Activated CD4-positive, alpha-beta T cell treated with anti-CD3 and anti-CD28 coated beads, Interleukin-2, amount 10 ng/mL, durations not matched to agents 7 days and 5 days (primary cell): ENCODE results near the gene ASCC1. TPM values are rescaled to one million over a fixed set of nuclear protein-coding genes. Genes with fewer than 3 reads are reported as not detected.
"Not testable (repeated sequence)": the region's sequence is repeated elsewhere in the genome, so short reads cannot be mapped to it uniquely, and the experiment has no call there.

Source experiments
- CTCF ChIA-PET: fragments of 350-600 bp; sonication (Branson Sonifier 250); formaldehyde crosslinking; loops from one replicate; lab custom pipeline; 2021; ENCODE audit warnings: antibody characterized with exemption; lab: Charles Lee
- POLR2A ChIA-PET: fragments of 350-600 bp; sonication (Branson Sonifier 250); formaldehyde crosslinking; loops from one replicate; lab custom pipeline; 2021; ENCODE audit warnings: antibody characterized with exemption; lab: Charles Lee
- DNase-seq: peaks from one replicate; pipeline ENCODE4 v3.0.0-alpha.2; 2020
- H3K27ac Mint-ChIP-seq: one replicate; pipeline ENCODE4 v1.8.0; 2021; ENCODE audit warnings: mild to moderate bottlenecking, moderate library complexity, mixed read lengths
- H3K27me3 Mint-ChIP-seq: one replicate; pipeline ENCODE4 v1.8.0; 2021; ENCODE audit warnings: mixed read lengths
- H3K36me3 Mint-ChIP-seq: one replicate; pipeline ENCODE4 v1.8.0; 2021; ENCODE audit warnings: low read depth, mixed read lengths
- H3K4me1 Mint-ChIP-seq: one replicate; pipeline ENCODE4 v1.8.0; 2021; ENCODE audit warnings: mixed read lengths
- H3K4me3 Mint-ChIP-seq: one replicate; pipeline ENCODE4 v1.8.0; 2021; ENCODE audit warnings: mild to moderate bottlenecking, moderate library complexity, mixed read lengths
- H3K9me3 Mint-ChIP-seq: one replicate; pipeline ENCODE4 v1.8.0; 2021; ENCODE audit warnings: mixed read lengths
- total RNA-seq, 2 experiments: library from RNA; stranded (reverse); gene quantifications; one replicate each; pipeline ENCODE4 v1.2.3, GENCODE V29; 2021

The ASCC1 gene
- total RNA-seq, 2 experiments from 2014 or later: 24.8 to 35.6 TPM

DNA sequence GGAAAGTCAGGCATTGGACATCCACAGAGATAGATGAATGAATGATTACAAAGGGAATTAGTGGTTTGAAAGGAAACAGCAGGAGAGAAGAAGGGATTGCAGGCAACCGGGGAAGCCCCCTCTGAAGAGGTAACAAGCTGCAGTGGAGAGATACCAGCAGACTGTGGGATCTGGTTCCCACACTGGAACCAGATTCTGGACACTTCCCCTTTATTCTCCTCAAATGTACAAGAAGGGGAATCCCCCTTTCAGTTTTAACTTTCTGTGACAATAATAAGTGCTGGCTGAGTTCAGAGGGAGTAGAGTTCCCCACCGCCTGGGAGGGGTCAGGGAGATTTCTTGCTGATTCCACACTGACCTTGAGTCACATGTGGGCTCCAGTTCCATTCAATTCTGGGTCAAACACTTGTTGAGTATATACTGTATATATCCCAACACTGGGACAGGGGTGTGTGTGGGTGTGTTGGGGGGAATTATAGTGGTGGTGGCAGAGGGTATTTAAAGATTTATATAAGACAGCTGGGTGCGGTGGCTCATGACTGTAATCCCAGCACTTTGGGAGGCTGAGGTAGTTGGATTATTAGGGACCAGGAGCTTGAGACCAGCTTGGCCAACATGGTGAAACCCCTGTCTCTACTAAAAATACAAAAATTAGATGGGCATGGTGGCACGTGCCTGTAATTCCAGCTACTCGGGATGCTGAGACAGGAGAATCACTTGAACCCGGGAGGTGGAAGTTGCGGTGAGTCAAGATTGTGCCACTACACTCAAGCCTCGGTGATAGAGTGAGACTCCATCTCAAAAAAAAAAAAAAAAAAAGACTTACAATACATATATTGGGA is 41.2 kb upstream of the ASCC1 start:
- no peak for DNase-seq
- ChIA-PET CTCF (interaction anchor here (0.7 to 6.3 kb wide), 5 partner anchors 9 to 810 kb away, joined by 3 to 49 read pairs (median 28); partner anchors contain the start of gene DDIT4), POLR2A (no interaction called here)
- H3K9me3 Mint-ChIP-seq: no peaks in the 10 kb centered on the region
- peak overlapping the region; percentile 11 for H3K27ac Mint-ChIP-seq
- H3K36me3 Mint-ChIP-seq: no peaks in the 10 kb centered on the region
- no peaks in the 10 kb centered on the region for H3K27me3 Mint-ChIP-seq
- no peak overlapping the region for H3K4me3 Mint-ChIP-seq
- peaks cover 80% of the 10 kb centered on the region for H3K4me1 Mint-ChIP-seq

DNA sequence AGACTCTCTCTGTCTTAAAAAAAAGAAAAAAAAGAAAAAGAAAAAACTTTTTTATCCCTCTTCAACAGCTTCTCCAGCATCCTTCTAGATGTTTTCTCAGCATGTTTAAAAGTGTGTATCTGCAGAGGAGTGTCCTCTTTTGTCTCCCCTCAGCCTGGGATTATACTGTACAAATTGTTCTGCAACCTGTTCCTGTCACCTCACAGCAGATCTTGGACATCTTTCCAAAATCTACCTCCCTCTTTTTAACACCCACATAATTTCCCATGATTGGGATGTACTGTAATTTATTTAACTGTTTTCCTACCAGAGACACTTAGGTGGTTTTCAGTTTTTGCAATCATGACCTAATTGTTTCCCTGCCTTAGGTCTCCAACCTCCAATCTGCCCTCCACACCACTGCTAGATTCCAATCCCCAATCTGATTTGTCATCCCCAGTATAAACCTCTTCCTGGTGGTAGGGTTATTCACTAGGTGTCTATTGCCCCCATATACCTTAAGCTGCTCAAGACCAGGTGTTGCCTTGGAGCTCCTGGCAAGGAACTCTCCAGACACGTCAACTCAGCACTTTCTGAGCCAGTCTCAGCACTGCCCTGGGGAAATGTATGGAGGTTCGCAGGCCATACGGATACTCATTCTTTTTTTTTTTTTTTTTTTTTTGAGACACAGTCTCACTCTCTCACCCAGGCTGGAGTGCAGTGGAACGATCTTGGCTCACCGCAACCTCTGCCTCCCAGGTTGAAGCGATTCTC is 40.1 kb upstream of the ASCC1 start:
- H3K27me3 Mint-ChIP-seq: no peaks in the 10 kb centered on the region
- H3K36me3 Mint-ChIP-seq: no peaks in the 10 kb centered on the region
- no peak for DNase-seq
- ChIA-PET POLR2A (no interaction called here), CTCF (interaction anchor here (0.6 to 6.3 kb wide), 5 partner anchors 9 to 937 kb away, joined by 3 to 49 read pairs (median 4); partner anchors contain the start of gene DDIT4)
- H3K9me3 Mint-ChIP-seq: no peaks in the 10 kb centered on the region
- H3K4me3 Mint-ChIP-seq: no peak overlapping the region
- H3K4me1 Mint-ChIP-seq: peaks cover 78% of the 10 kb centered on the region
- peak overlapping the region; percentile 72 for H3K27ac Mint-ChIP-seq

DNA sequence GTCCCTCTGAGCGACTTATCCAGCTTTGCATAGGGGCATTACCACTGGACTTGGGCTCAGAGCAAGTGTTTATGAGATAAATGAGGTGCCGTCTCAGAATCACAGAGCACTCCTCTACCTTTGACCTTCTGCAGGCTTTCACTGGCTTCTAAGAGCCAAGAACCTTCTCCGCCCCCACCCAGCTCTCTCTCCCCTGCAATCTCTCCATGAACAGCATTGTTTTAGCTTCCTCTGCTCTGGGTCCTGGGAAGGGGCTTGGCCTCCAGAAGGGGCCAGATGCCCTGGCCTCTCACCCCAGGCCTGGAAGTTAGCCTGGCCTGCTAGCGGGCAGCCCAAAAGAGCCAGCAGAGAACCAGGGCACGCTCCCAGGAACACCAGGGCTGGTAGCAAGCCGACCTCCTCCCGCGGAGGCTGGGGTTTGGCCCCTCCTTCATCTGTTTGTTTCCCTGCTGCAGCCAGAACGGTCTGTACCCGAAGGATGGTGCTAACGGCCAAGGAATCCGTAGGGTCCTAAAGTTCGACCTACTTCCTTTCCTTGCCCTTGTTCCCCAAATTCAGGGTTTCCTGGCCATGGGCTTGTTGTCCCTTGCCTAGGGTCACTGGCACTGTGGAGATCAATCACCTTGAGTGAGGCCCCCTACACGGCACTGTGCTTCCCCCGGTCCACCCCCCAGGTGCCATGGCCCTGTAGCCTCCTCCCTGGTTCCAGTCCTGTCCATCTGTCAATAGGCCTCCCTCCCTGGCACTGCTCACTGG is 38.9 kb upstream of the ASCC1 start:
- Mint-ChIP-seq H3K27ac (peak overlapping the region; percentile 94), H3K27me3 (no peaks in the 10 kb centered on the region), H3K4me1 (peaks cover 77% of the 10 kb centered on the region), H3K36me3 (no peaks in the 10 kb centered on the region), H3K9me3 (no peaks in the 10 kb centered on the region), H3K4me3 (peak overlapping the region; percentile 66)
- DNase-seq: peak; percentile 55
- ChIA-PET CTCF (interaction anchor here (0.6 to 5.1 kb wide), 13 partner anchors 8 to 1760 kb away, joined by 3 to 28 read pairs (median 4); partner anchors contain the start of gene DDIT4), POLR2A (interaction anchor here (0.6 to 1.0 kb wide), 3 partner anchors 18 to 72 kb away, joined by 3 to 6 read pairs (median 3); partner anchors contain the start of gene DDIT4)

DNA sequence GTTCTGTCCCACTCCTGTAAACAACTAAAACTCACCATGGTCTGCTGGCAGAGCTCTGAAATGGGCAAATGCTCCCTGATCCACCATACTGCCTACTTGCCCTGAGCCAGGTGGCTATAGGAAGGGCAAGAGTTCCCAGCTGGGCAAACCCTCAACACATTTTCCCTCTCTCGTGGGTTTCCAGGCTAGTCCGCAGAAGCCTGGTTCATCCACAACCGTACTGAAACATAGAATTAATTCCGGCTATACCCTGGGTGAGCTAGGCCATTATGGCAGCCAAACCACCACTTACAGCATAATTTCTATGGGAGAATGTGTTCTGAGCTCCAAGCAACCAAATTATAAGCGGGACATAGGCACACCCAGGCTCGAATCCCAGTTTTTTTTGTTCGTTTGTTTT is 37.5 kb upstream of the ASCC1 start:
- POLR2A ChIA-PET: interaction anchor here (0.6 to 0.7 kb wide), 2 partner anchors 74 to 78 kb away, joined by 3 to 4 read pairs; no protein-coding TSS in a partner anchor
- H3K4me1 Mint-ChIP-seq: peaks cover 74% of the 10 kb centered on the region
- CTCF ChIA-PET: interaction anchor here (0.6 to 2.4 kb wide), 8 partner anchors 11 to 164 kb away, joined by 3 to 12 read pairs (median 4); partner anchors contain the start of gene DDIT4
- no peak overlapping the region for H3K27ac Mint-ChIP-seq
- H3K36me3 Mint-ChIP-seq: no peaks in the 10 kb centered on the region
- H3K9me3 Mint-ChIP-seq: no peaks in the 10 kb centered on the region
- no peaks in the 10 kb centered on the region for H3K27me3 Mint-ChIP-seq
- DNase-seq: no peak
- H3K4me3 Mint-ChIP-seq: no peak overlapping the region

DNA sequence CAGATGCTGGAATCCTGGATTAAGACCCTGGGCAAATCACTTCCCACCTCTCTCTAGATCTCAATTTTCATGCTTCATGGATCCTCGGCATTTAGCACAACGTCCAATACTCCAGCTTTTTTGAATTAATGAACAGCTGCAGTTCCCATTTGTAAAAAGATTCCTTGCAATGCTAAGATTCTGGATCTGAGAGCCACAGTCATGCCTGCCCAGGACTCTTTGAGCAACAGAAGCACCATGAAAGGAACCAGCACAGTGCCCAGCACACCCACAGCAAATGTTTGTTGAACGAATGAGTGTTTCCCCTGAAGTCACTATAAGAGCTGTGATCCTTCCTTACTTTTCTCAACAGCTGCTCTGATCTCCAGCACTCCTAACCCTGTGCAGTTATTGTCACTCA is 36.9 kb upstream of the ASCC1 start:
- no peak overlapping the region for H3K27ac Mint-ChIP-seq
- H3K36me3 Mint-ChIP-seq: peaks cover under 1% of the 10 kb centered on the region
- no peaks in the 10 kb centered on the region for H3K9me3 Mint-ChIP-seq
- ChIA-PET POLR2A (no interaction called here), CTCF (interaction anchor here (0.6 to 2.4 kb wide), 8 partner anchors 11 to 90 kb away, joined by 3 to 12 read pairs (median 4); partner anchors contain the start of gene DDIT4)
- H3K4me1 Mint-ChIP-seq: peaks cover 78% of the 10 kb centered on the region
- DNase-seq: no peak
- no peaks in the 10 kb centered on the region for H3K27me3 Mint-ChIP-seq
- H3K4me3 Mint-ChIP-seq: no peak overlapping the region

DNA sequence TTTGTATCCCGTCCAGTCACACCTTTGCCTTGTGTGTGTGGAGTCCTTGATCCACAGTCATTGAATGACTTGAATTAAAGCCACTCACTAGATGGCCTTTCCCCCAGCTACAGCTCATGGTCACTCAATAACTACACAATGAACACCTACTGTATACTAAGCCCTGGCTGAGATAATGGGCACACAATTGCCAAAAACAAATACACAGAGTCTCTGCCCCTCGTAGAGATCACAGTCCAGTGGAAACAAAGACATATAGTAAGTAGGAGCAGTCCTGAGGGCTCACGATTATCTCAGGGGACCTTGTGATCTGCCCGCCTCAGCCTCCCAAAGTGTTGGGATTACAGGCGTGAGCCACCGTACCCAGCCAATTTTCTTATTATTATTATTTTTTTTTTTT is 35.6 kb upstream of the ASCC1 start:
- H3K36me3 Mint-ChIP-seq: peaks cover 3% of the 10 kb centered on the region
- CTCF ChIA-PET: interaction anchor here (1.0 to 1.5 kb wide), 3 partner anchors 12 to 33 kb away, joined by 3 to 4 read pairs (median 3); no protein-coding TSS in a partner anchor
- H3K4me1 Mint-ChIP-seq: peaks cover 81% of the 10 kb centered on the region
- H3K27ac Mint-ChIP-seq: peak overlapping the region; percentile 36
- no peak overlapping the region for H3K4me3 Mint-ChIP-seq
- H3K27me3 Mint-ChIP-seq: no peaks in the 10 kb centered on the region
- DNase-seq: no peak
- no peaks in the 10 kb centered on the region for H3K9me3 Mint-ChIP-seq
- POLR2A ChIA-PET: no interaction called here

DNA sequence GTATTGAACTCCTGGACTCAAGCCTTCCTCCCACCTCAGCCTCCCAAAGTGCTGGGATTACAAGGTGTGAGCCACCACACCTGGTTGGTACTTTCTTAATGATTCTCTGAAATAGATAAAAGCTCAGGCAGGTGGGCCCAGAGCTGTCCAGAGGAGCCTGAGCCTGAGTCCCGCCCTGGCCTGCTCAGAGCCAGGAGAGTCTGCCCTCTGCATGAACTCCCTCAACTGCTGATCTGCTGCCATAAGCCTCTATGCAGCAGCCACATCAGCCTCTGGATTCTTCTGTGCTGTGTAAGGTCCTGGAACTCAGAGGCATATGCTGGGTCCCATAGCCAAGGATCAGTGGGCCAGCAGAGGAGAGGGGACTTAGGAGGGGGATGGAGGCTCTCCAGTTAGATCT is 34.6 kb upstream of the ASCC1 start:
- Mint-ChIP-seq H3K27me3 (no peaks in the 10 kb centered on the region), H3K9me3 (no peaks in the 10 kb centered on the region), H3K4me3 (peak overlapping the region; percentile 14), H3K4me1 (peaks cover 82% of the 10 kb centered on the region), H3K27ac (peak overlapping the region; percentile 62), H3K36me3 (peaks cover 3% of the 10 kb centered on the region)
- no peak for DNase-seq
- POLR2A ChIA-PET: interaction anchor here (0.6 kb wide), 1 partner anchor 12 kb away, joined by 3 read pairs; no protein-coding TSS in a partner anchor
- CTCF ChIA-PET: no interaction called here

DNA sequence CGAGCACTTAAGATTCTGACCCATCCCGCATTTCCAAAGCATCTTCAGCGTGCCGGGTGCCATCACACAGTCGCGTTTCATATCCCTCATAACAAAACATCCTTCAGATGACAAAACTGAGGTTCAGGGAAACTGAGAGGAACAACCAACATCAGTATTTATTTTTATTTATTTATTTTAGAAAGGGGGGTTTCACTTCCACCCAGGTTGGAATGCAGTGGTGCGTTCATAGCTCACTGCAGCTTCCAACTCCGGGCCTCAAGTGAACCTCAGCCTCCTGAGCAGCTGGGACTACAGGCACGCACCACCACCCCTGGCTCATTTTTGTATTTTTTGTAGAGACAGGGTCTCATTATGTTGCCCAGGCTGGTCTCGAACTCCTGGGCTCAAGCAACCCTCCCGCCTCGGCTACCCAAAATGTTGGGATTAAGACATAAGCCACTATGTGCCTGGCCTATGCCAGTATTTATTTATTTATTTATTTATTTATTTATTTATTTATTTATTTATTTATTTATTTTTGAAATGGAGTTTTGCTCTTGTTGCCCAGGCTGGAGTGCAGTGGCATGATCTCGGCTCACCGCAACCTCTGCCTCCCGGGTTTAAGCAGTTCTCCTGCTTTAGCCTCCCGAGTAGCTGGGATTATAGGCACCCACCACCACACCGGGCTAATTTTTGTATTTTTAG is 33.2 kb upstream of the ASCC1 start:
- not testable (repeated sequence) for DNase-seq, H3K36me3 Mint-ChIP-seq, H3K27me3 Mint-ChIP-seq, H3K9me3 Mint-ChIP-seq
- Mint-ChIP-seq H3K4me1 (peaks cover 82% of the 10 kb centered on the region), H3K4me3 (peak overlapping the region; percentile 72), H3K27ac (peak overlapping the region; percentile 93)
- ChIA-PET POLR2A (interaction anchor here (0.7 kb wide), 1 partner anchor 398 kb away, joined by 3 read pairs; the partner anchor contains the start of gene PSAP), CTCF (interaction anchor here (0.6 to 1.4 kb wide), 2 partner anchors 20 to 294 kb away, joined by 3 to 4 read pairs; no protein-coding TSS in a partner anchor)

DNA sequence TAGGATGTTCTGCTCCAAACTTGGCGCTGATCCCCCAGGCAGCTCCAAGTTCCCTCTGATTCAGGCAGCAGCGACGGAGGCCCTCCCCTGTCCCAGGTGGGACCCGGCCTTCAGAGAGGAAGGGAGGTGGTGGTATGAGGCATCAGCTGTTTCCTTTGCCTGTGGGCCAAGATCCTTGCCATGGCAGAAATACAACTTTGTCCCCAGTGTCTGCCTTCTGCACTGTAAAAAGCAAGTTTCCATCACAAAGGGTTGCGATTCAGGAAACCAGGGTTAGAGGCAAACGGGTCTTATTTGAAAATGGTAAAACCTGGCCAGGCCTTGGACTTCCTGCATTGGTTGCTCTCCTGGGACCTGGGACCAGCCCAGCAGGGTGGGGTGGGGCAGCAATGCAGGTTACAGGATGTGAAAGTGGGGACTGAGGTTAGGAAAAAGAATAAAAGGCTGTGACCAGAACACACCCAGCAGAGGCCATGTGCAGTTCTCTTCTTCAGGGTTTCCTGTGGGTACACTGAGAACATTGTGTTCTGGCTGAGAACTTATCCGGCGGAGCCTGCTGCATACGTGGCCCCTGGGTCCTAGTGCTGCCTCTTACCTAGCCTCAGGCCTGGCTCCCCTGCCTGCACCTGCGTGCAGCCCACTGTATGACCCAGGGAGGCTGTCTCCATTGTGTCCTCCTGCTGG is 32.5 kb upstream of the ASCC1 start:
- no peaks in the 10 kb centered on the region for H3K9me3 Mint-ChIP-seq
- peak; percentile 87 for DNase-seq
- H3K36me3 Mint-ChIP-seq: peaks cover 3% of the 10 kb centered on the region
- CTCF ChIA-PET: interaction anchor here (0.6 to 3.6 kb wide), 7 partner anchors 9 to 200 kb away, joined by 3 to 28 read pairs (median 5); no protein-coding TSS in a partner anchor
- peak overlapping the region; percentile 93 for H3K27ac Mint-ChIP-seq
- no peaks in the 10 kb centered on the region for H3K27me3 Mint-ChIP-seq
- peaks cover 83% of the 10 kb centered on the region for H3K4me1 Mint-ChIP-seq
- POLR2A ChIA-PET: interaction anchor here (0.6 to 1.6 kb wide), 6 partner anchors 10 to 85 kb away, joined by 3 to 12 read pairs (median 5); no protein-coding TSS in a partner anchor
- H3K4me3 Mint-ChIP-seq: peak overlapping the region; percentile 72

DNA sequence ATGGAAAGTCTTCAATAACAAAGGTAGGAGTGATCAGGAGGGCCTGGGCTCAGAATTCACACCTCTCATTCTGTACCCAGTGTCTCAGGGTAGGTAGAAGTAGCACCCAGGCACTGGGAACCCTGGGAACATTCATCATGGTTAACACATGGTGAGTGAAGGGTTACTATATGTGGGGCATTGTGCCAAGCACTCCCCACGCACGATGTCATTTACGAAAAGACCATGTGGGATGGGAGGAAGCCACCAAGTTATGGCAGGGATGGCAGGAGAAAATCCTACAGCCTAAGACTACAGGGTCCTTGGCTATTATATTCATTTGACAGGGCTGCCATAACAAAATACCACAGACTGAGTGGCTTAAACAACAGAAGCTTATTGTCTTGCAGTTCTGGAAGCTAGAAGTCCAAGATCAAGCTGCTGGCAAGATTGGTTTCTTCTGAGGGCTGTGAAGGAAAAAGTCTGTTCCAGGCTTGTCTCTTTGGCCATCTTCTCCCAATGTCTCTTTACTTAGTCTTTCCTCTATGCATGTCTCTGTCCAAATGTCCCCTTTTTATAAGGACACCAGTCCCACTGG is 30.0 kb upstream of the ASCC1 start:
- ChIA-PET CTCF (interaction anchor here (0.6 to 3.6 kb wide), 6 partner anchors 10 to 88 kb away, joined by 3 to 28 read pairs (median 4); no protein-coding TSS in a partner anchor), POLR2A (no interaction called here)
- Mint-ChIP-seq H3K36me3 (peaks cover 9% of the 10 kb centered on the region), H3K27me3 (no peaks in the 10 kb centered on the region), H3K27ac (peak overlapping the region; percentile 82), H3K4me1 (peaks cover 86% of the 10 kb centered on the region), H3K9me3 (no peaks in the 10 kb centered on the region), H3K4me3 (no peak overlapping the region)
- no peak for DNase-seq
